ENCODE data around the gene POU6F2. TPM values are rescaled to one million over a fixed set of nuclear protein-coding genes. Genes with fewer than 3 reads are reported as not detected.

Gene POU6F2
- total RNA-seq, 1 experiment from 2014 or later: 2.9 TPM

- TF ChIP-seq, protein P1, sequence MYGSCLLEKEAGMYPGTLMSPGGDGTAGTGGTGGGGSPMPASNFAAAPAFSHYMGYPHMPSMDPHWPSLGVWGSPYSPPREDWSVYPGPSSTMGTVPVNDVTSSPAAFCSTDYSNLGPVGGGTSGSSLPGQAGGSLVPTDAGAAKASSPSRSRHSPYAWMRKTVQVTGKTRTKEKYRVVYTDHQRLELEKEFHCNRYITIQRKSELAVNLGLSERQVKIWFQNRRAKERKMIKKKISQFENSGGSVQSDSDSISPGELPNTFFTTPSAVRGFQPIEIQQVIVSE (CRISPR knock-in tag; IDR thresholded peaks at IDR 0.05; ENCODE audit: borderline replicate concordance): no peak
- TF ChIP-seq E2F1 (CRISPR knock-in tag; IDR thresholded peaks at IDR 0.05) (no peak), ATF2 (CRISPR knock-in tag; IDR thresholded peaks at IDR 0.05; ENCODE audit: borderline replicate concordance, low read depth) (no peak), JAZF1 (CRISPR knock-in tag; IDR thresholded peaks at IDR 0.05) (no peak), ZNF416 (CRISPR knock-in tag; IDR thresholded peaks at IDR 0.05) (no peak), ZBTB21 (CRISPR knock-in tag; IDR thresholded peaks at IDR 0.05; ENCODE audit: borderline replicate concordance) (no peak), TEAD4 (CRISPR knock-in tag; IDR thresholded peaks at IDR 0.05) (no peak)
- TF ChIP-seq, protein P2, sequence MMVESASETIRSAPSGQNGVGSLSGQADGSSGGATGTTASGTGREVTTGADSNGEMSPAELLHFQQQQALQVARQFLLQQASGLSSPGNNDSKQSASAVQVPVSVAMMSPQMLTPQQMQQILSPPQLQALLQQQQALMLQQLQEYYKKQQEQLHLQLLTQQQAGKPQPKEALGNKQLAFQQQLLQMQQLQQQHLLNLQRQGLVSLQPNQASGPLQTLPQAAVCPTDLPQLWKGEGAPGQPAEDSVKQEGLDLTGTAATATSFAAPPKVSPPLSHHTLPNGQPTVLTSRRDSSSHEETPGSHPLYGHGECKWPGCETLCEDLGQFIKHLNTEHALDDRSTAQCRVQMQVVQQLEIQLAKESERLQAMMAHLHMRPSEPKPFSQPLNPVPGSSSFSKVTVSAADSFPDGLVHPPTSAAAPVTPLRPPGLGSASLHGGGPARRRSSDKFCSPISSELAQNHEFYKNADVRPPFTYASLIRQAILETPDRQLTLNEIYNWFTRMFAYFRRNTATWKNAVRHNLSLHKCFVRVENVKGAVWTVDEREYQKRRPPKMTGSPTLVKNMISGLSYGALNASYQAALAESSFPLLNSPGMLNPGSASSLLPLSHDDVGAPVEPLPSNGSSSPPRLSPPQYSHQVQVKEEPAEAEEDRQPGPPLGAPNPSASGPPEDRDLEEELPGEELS (CRISPR knock-in tag; IDR thresholded peaks at IDR 0.05): no peak
- TF ChIP-seq, protein P3, sequence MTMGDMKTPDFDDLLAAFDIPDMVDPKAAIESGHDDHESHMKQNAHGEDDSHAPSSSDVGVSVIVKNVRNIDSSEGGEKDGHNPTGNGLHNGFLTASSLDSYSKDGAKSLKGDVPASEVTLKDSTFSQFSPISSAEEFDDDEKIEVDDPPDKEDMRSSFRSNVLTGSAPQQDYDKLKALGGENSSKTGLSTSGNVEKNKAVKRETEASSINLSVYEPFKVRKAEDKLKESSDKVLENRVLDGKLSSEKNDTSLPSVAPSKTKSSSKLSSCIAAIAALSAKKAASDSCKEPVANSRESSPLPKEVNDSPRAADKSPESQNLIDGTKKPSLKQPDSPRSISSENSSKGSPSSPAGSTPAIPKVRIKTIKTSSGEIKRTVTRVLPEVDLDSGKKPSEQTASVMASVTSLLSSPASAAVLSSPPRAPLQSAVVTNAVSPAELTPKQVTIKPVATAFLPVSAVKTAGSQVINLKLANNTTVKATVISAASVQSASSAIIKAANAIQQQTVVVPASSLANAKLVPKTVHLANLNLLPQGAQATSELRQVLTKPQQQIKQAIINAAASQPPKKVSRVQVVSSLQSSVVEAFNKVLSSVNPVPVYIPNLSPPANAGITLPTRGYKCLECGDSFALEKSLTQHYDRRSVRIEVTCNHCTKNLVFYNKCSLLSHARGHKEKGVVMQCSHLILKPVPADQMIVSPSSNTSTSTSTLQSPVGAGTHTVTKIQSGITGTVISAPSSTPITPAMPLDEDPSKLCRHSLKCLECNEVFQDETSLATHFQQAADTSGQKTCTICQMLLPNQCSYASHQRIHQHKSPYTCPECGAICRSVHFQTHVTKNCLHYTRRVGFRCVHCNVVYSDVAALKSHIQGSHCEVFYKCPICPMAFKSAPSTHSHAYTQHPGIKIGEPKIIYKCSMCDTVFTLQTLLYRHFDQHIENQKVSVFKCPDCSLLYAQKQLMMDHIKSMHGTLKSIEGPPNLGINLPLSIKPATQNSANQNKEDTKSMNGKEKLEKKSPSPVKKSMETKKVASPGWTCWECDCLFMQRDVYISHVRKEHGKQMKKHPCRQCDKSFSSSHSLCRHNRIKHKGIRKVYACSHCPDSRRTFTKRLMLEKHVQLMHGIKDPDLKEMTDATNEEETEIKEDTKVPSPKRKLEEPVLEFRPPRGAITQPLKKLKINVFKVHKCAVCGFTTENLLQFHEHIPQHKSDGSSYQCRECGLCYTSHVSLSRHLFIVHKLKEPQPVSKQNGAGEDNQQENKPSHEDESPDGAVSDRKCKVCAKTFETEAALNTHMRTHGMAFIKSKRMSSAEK (CRISPR knock-in tag; IDR thresholded peaks at IDR 0.05; ENCODE audit: borderline replicate concordance): no peak
Measured at GRCh38 chr7:38973760-38974159, 3.9 kb upstream of the POU6F2 start (continued).

DNA sequence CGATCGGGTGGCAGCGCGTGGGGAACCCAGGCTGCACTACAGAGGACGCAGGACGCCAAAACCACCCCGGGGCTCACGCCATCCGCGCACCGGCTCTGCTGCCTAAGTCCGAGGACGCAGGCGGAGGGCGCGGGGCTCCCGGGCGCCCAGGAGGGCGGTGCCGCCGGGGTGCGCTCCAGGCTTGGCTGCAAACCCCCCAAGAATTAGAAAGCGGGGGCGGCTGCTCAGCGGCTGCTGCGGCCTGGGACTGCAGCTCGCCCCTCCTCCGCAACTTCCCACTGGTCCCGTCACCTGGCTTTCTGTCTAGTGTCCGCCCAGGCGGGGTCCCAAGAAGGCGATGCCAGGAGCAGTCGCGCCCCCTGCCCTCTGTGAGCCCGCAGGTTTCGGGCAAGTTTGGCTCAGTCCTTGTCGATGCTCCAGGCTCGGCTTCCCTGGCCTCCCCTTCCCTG is 1.7 kb upstream of the POU6F2 start:
- ChIA-PET CTCF (interaction anchor here (0.7 to 1.7 kb wide), 2 partner anchors 338 to 478 kb away, joined by 3 to 5 read pairs; no protein-coding TSS in a partner anchor), POLR2A (no interaction called here)
- Mint-ChIP-seq H3K9me3 (no peaks in the 10 kb centered on the region), H3K36me3 (no peaks in the 10 kb centered on the region), H3K27me3 (ENCODE audit: low read depth) (peaks cover 17% of the 10 kb centered on the region), H3K27ac (no peak overlapping the region), H3K4me3 (peak overlapping the region; percentile 74), H3K4me1 (peaks cover 15% of the 10 kb centered on the region)
- peak; percentile 90 for ATAC-seq
- DNase-seq (ENCODE audit: low spot score): peak; percentile 75
- TF ChIP-seq EMX1 (CRISPR knock-in tag; IDR thresholded peaks at IDR 0.05) (no peak), PRDM15 (CRISPR knock-in tag; IDR thresholded peaks at IDR 0.05) (no peak), TEAD1 (CRISPR knock-in tag; IDR thresholded peaks at IDR 0.05) (no peak), KAT7 (CRISPR knock-in tag; IDR thresholded peaks at IDR 0.05; ENCODE audit: borderline replicate concordance) (no peak)
- TF ChIP-seq, protein P4, sequence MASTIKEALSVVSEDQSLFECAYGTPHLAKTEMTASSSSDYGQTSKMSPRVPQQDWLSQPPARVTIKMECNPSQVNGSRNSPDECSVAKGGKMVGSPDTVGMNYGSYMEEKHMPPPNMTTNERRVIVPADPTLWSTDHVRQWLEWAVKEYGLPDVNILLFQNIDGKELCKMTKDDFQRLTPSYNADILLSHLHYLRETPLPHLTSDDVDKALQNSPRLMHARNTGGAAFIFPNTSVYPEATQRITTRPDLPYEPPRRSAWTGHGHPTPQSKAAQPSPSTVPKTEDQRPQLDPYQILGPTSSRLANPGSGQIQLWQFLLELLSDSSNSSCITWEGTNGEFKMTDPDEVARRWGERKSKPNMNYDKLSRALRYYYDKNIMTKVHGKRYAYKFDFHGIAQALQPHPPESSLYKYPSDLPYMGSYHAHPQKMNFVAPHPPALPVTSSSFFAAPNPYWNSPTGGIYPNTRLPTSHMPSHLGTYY (CRISPR knock-in tag; IDR thresholded peaks at IDR 0.05): 0 out of 2 replicates have a peak, but pooled peaks have one; percentile 29
- TF ChIP-seq, protein P3 (CRISPR knock-in tag; IDR thresholded peaks at IDR 0.05; ENCODE audit: borderline replicate concordance): no peak
- TF ChIP-seq, protein P5, sequence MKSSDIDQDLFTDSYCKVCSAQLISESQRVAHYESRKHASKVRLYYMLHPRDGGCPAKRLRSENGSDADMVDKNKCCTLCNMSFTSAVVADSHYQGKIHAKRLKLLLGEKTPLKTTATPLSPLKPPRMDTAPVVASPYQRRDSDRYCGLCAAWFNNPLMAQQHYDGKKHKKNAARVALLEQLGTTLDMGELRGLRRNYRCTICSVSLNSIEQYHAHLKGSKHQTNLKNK (CRISPR knock-in tag; IDR thresholded peaks at IDR 0.05): no peak
